CD4-positive, alpha-beta T cell (primary cell): ENCODE results near the gene NRDE2. TPM values are rescaled to one million over a fixed set of nuclear protein-coding genes. Genes with fewer than 3 reads are reported as not detected.

Experiments used
- ATAC-seq: fragments of 200-7000 bp; cut with Tn5 transposase; one replicate; pipeline ENCODE4 v1.10.0; 2022; ENCODE audit warnings: mild to moderate bottlenecking; ENCODE audit not compliant: poor library complexity
- CTCF ChIA-PET: fragments of 350-600 bp; sonication (Branson Sonifier 250); formaldehyde crosslinking; loops from one replicate; lab custom pipeline; 2021; ENCODE audit warnings: antibody characterized with exemption, inconsistent platforms; lab: Charles Lee
- POLR2A ChIA-PET: fragments of 350-600 bp; sonication (Branson Sonifier 250); formaldehyde crosslinking; loops from one replicate; lab custom pipeline; 2021; ENCODE audit warnings: antibody characterized with exemption, inconsistent platforms; lab: Charles Lee
- DNase-seq, 14 experiments: peaks; one replicate each; pipeline ENCODE4 v3.0.0-alpha.2; 2013 to 2020; ENCODE audit warnings: mixed read lengths in 2 of 14
- H3K27ac ChIP-seq, 2 donors: one replicate each; pipeline versions ENCODE4 v1.5.1 to v1.7.0; 2013; ENCODE audit warnings: low read length in 2 of 2, low read depth in 1 of 2, mild to moderate bottlenecking in 1 of 2
- H3K27me3 ChIP-seq, 2 experiments: 1 replicate in 1 of 2; 2 replicates in 1 of 2; pipeline versions ENCODE4 v1.6.1 to v1.7.0; 2013; ENCODE audit warnings: low read length in 2 of 2, control low read depth in 1 of 2, mild to moderate bottlenecking in 1 of 2, moderate library complexity in 1 of 2; ENCODE audit not compliant: insufficient read depth in 2 of 2, control insufficient read depth in 1 of 2
- H3K36me3 ChIP-seq: one replicate; pipeline ENCODE4 v1.6.1; 2013; ENCODE audit warnings: low read length, control low read depth; ENCODE audit not compliant: insufficient read depth
- H3K4me1 ChIP-seq: one replicate; pipeline ENCODE4 v1.6.1; 2013; ENCODE audit warnings: low read length, control low read depth; ENCODE audit not compliant: insufficient read depth
- H3K4me3 ChIP-seq: one replicate; pipeline ENCODE4 v1.5.1; 2013; ENCODE audit warnings: mild to moderate bottlenecking, low read length, moderate library complexity
- H3K9me3 ChIP-seq, 2 experiments: 1 replicate in 1 of 2; 2 replicates in 1 of 2; pipeline versions ENCODE4 v1.6.1 to v1.7.0; 2013; ENCODE audit warnings: low read length in 2 of 2, mild to moderate bottlenecking in 2 of 2, control low read depth in 1 of 2, moderate library complexity in 1 of 2; ENCODE audit not compliant: control insufficient read depth in 1 of 2, insufficient read depth in 1 of 2
- H3K27ac Mint-ChIP-seq: one replicate; pipeline ENCODE4 v1.8.0; 2020; ENCODE audit warnings: mixed read lengths
- H3K27me3 Mint-ChIP-seq: one replicate; pipeline ENCODE4 v1.8.0; 2021; ENCODE audit warnings: mixed read lengths
- H3K36me3 Mint-ChIP-seq: one replicate; pipeline ENCODE4 v1.8.0; 2021; ENCODE audit warnings: low read depth, mixed read lengths
- H3K4me1 Mint-ChIP-seq: one replicate; pipeline ENCODE4 v1.8.0; 2021; ENCODE audit warnings: low read depth, mixed read lengths
- H3K4me3 Mint-ChIP-seq: one replicate; pipeline ENCODE4 v1.8.0; 2020; ENCODE audit warnings: mild to moderate bottlenecking, mixed read lengths
- H3K9me3 Mint-ChIP-seq: one replicate; pipeline ENCODE4 v1.8.0; 2020; ENCODE audit warnings: mixed read lengths
- intact Hi-C, 2 experiments: fragments of 100-400 bp; cut with DNase I in 1 of 2; cut with micrococcal nuclease in 1 of 2; formaldehyde crosslinking; loops; one replicate each; pipeline versions ENCODE4 v1.15.1 to v1.9.0; 2023 to 2025; cut with DNase I, micrococcal nuclease
- total RNA-seq, 174 experiments: library from RNA in 2 of 174; stranded (reverse) in 2 of 174; gene quantifications; one replicate each; pipeline ENCODE4 v1.2.3 and lab custom pipeline; 2021 to 2026
- TF ChIP-seq, protein P1 (sequence below): fragments of 200-600 bp; IDR thresholded peaks from one replicate; pipeline ENCODE4 v1.8.0; 2022; ENCODE audit warnings: antibody characterized with exemption, mild to moderate bottlenecking

Gene NRDE2
- total RNA-seq, 2 experiments from 2014 or later: 17.5 to 17.9 TPM

DNA sequence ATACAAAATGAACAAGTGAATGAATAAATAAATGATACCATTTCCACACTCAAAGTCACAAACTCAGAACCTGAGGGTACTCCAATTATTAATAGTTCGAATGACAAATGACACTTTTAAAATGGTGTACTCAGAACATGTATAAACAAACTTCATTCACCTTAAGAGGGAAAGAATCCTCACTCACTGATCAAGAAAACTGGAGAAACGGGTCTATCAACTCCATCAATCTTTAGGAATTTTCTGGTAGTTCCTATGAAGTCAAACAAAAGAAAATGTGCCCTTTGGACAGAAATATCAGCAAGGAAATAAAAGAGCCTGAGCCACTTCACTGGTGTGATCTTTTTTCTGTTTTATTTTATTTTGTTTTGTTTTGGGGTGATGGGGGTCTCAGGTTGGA, 5.2 kb upstream of the NRDE2 start:
- H3K4me1 Mint-ChIP-seq: peaks cover 7% of the 10 kb centered on the region

DNA sequence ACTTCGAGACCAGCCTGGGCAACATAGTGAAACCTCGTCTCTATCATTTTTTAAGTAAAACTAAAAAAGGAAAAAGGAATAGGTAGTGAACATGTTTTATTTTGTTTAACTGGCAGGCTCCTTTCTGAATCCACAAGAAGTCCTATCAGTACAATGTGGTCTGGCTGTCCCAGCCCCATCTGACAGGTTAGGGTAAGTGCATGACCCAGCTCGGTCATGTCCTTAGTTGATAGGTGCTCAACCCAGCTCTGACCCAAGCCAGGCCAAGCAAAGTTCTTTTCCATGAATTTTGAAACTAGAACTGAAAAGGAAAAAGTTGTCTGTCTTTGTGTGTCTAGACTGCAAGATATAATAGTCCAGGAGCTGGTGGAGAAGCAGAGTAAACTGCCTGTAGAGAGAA, 4.7 kb upstream of the NRDE2 start:
- ChIA-PET CTCF (no interaction called here), POLR2A (no interaction called here)
- Mint-ChIP-seq H3K27ac (no peak overlapping the region), H3K36me3 (peaks cover 9% of the 10 kb centered on the region), H3K27me3 (peaks cover 31% of the 10 kb centered on the region), H3K4me1 (peaks cover 13% of the 10 kb centered on the region), H3K4me3 (no peak overlapping the region), H3K9me3 (no peaks in the 10 kb centered on the region)
- Histone ChIP-seq H3K36me3 (no peaks in the 10 kb centered on the region), H3K9me3 (no peaks in the 10 kb centered on the region), H3K4me3 (no peak overlapping the region), H3K4me1 (peaks cover 3% of the 10 kb centered on the region), H3K27me3 (peaks cover 0 to 2% of the 10 kb centered on the region in 2 experiments), H3K27ac (no peak overlapping the region)
- ATAC-seq: no peak
- TF ChIP-seq, protein P1, sequence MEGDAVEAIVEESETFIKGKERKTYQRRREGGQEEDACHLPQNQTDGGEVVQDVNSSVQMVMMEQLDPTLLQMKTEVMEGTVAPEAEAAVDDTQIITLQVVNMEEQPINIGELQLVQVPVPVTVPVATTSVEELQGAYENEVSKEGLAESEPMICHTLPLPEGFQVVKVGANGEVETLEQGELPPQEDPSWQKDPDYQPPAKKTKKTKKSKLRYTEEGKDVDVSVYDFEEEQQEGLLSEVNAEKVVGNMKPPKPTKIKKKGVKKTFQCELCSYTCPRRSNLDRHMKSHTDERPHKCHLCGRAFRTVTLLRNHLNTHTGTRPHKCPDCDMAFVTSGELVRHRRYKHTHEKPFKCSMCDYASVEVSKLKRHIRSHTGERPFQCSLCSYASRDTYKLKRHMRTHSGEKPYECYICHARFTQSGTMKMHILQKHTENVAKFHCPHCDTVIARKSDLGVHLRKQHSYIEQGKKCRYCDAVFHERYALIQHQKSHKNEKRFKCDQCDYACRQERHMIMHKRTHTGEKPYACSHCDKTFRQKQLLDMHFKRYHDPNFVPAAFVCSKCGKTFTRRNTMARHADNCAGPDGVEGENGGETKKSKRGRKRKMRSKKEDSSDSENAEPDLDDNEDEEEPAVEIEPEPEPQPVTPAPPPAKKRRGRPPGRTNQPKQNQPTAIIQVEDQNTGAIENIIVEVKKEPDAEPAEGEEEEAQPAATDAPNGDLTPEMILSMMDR: no peak
- DNase-seq: no peak
- intact Hi-C loops: loop anchor here in 1 of 2 experiments (10.0 kb wide), 1 partner anchor 1768 kb away; the partner anchor contains the start of gene ATXN3

More for the DNA sequence above, 5.2 kb upstream of the NRDE2 start:
- Histone ChIP-seq H3K4me1 (no peaks in the 10 kb centered on the region), H3K27ac (no peak overlapping the region), H3K36me3 (no peaks in the 10 kb centered on the region), H3K9me3 (no peaks in the 10 kb centered on the region), H3K27me3 (peaks cover 0 to 2% of the 10 kb centered on the region in 2 experiments), H3K4me3 (no peak overlapping the region)
- intact Hi-C loops: loop anchor here in 1 of 2 experiments (10.0 kb wide), 1 partner anchor 1768 kb away; the partner anchor contains the start of gene ATXN3
- ATAC-seq (no peak), DNase-seq (no peak)
- ChIA-PET POLR2A (no interaction called here), CTCF (no interaction called here)
- TF ChIP-seq, protein P1: no peak
- Mint-ChIP-seq H3K27ac (no peak overlapping the region), H3K4me3 (no peak overlapping the region), H3K36me3 (peaks cover 3% of the 10 kb centered on the region), H3K27me3 (peaks cover 31% of the 10 kb centered on the region), H3K9me3 (no peaks in the 10 kb centered on the region)

DNA sequence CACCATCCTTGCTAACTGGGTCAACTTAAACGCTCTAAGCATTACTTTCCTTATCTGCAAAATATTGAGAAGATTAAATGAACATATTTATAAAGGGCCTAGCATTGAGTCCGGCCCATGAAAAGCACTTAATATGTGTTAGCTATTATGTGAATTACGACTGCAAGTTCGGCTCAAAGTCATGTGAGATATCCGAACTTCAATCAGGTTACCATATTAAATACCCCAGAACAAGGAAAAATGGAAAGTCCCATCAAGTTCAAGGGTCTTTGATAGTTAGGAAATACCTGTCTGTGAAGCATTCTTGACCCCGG, 487 bp upstream of the NRDE2 start:
- Histone ChIP-seq H3K9me3 (no peaks in the 10 kb centered on the region), H3K4me3 (peak overlapping the region; percentile 83), H3K27me3 (no peaks in the 10 kb centered on the region), H3K36me3 (no peaks in the 10 kb centered on the region), H3K4me1 (peaks cover 13% of the 10 kb centered on the region), H3K27ac (peak overlapping the region in 1 of 2 donors; percentile 42)
- intact Hi-C loops: loop anchor here (2.0 to 10.0 kb wide), 7 partner anchors 49 to 1773 kb away; partner anchors contain the start of genes CALM1 (in 2 of the 2), ATXN3 (in 1 of the 2), PSMC1 (in 1 of the 2) and TDP1 (in 1 of the 2)
- no peak for ATAC-seq
- TF ChIP-seq, protein P1: no peak
- no peak for DNase-seq
- ChIA-PET POLR2A (interaction anchor here (1.3 to 3.9 kb wide), 3 partner anchors 51 to 426 kb away, joined by 6 to 40 read pairs (median 14); partner anchors contain the start of gene CALM1), CTCF (interaction anchor here (1.7 kb wide), 1 partner anchor 67 kb away, joined by 6 read pairs; no protein-coding TSS in a partner anchor)
- peaks cover 16% of the 10 kb centered on the region for H3K27me3 Mint-ChIP-seq
- peak overlapping the region; percentile 93 for H3K27ac Mint-ChIP-seq
- H3K4me3 Mint-ChIP-seq: peak overlapping the region; percentile 93
- no peaks in the 10 kb centered on the region for H3K9me3 Mint-ChIP-seq
- H3K4me1 Mint-ChIP-seq: peaks cover 40% of the 10 kb centered on the region
- peaks cover 14% of the 10 kb centered on the region for H3K36me3 Mint-ChIP-seq
